ENCODE measurements around the gene EML1. TPM values are rescaled to one million over a fixed set of nuclear protein-coding genes. Genes with fewer than 3 reads are reported as not detected.

The EML1 gene, protein sequence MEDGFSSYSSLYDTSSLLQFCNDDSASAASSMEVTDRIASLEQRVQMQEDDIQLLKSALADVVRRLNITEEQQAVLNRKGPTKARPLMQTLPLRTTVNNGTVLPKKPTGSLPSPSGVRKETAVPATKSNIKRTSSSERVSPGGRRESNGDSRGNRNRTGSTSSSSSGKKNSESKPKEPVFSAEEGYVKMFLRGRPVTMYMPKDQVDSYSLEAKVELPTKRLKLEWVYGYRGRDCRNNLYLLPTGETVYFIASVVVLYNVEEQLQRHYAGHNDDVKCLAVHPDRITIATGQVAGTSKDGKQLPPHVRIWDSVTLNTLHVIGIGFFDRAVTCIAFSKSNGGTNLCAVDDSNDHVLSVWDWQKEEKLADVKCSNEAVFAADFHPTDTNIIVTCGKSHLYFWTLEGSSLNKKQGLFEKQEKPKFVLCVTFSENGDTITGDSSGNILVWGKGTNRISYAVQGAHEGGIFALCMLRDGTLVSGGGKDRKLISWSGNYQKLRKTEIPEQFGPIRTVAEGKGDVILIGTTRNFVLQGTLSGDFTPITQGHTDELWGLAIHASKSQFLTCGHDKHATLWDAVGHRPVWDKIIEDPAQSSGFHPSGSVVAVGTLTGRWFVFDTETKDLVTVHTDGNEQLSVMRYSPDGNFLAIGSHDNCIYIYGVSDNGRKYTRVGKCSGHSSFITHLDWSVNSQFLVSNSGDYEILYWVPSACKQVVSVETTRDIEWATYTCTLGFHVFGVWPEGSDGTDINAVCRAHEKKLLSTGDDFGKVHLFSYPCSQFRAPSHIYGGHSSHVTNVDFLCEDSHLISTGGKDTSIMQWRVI
- 41.6 and 47.0 TPM in 2 replicates for total RNA-seq

DNA sequence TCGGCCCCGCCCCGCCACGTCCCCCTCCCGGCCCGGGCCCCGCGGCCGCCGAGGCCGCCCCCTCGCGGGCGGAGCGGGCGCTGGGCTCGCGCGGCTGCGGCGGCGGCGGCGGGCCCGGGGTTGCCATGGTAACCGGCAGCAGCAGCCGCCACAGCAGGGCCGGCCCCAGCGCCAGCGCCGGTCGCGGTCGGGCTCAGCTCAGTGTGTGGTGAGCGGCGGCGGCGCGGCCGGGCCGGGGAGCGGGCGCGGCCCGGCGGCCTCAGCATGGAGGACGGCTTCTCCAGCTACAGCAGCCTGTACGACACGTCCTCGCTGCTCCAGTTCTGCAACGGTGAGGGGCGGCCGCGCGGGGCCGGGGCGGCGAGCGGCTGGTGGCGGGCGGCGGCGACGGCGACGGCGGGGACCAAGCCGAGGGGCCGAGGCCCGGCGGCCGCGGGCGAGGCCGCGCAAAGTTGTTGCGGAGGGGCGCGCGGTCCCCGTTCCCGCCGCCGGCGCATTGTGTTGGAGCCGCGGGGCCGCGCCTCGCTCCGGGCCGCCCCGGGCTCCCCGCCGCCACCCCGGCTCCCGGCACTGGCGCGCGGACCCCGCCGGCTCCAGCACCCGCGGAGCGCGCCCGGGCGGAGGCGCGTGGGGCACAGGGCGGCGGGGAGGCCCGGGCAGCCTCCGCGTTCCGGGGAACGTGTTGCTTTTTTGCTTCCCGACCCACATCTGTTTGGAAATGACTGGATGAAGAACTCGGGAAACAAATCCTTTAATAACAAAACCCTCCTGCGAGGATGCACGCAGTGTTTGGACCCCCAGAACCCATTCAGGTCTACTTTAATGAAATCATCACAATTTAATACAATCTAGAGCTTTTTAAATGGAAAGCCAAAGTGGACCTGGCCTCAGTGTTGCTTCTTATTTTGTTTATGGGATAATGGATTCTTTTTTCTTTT lies at the start of gene EML1:
TSS of gene EML1 (plus strand) at position 201 of the 938 bp plus-strand sequence. CDS start at position 265, 64 bp downstream.

Small RNAs within 50 kb of the gene (small RNA-seq; reads per million reads assigned to genes)
- 0.08 reads per million for gene RNU1-47P

Other genes with a start within 250 kb of the EML1 start
- 24.6 and 36.3 TPM in 2 replicates for gene CCDC85C, start 189.2 kb upstream of the EML1 start, total RNA-seq
- 2.9 and 3.3 TPM in 2 replicates for gene HHIPL1, start 148.3 kb upstream of the EML1 start, total RNA-seq
- 0.19 TPM in 1 of 2 replicates, not detected in the other for gene CYP46A1, start 109.1 kb upstream of the EML1 start, total RNA-seq